SH-SY5Y (cell line): ENCODE data around the gene DRICH1.

ENCODE experiments used
- GATA2 ChIP-seq: IDR thresholded peaks from 2 replicates; pipeline ENCODE4 v1.6.1; 2011; ENCODE audit warnings: mild to moderate bottlenecking, low read depth, low read length
- GATA3 ChIP-seq: IDR thresholded peaks from 2 replicates; pipeline ENCODE4 v1.6.1; 2011; ENCODE audit warnings: low read depth, mild to moderate bottlenecking, low read length, moderate library complexity

DNA sequence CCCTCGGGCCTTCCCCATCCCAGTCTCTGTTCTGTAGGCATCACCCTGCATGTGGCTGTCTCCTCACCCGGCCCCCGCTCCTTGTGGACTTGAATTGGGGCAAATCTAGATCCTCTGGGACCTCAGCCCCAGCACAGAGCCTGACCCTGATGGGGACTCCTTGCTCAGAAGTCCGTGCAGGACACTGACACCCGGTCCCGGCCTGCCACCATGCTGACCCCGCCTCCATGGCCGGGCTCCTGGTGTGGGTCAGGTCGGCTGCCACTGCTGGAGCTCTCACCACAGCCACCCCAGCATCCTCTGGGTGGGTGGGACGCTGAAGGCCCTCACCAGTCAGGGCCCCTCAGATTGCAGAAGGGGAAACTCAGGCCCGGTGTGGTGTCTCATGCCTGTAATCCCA is 53.8 kb downstream of the DRICH1 start:
- TF ChIP-seq GATA3 (no peak), GATA2 (no peak)
